Measurements from ENCODE around the gene SYT5.
A peak's percentile ranks its signal among the peaks of the same experiment; 100 is the strongest.
"Not testable (repeated sequence)": the region's sequence is repeated elsewhere in the genome, so short reads cannot be mapped to it uniquely, and the experiment has no call there.

The SYT5 gene

GRCh38 chr19:55179606-55180484 is at the start of gene SYT5:
Gene SYT5 (minus strand): TSS chr19:55180289. CDS start chr19:55179041, 1,248 bp downstream.
- Mint-ChIP-seq H3K4me1 (peaks cover 18% of the 10 kb centered on the region), H3K27ac (peak within 1 kb of the TSS; percentile 64)

GRCh38 chr19:55229789-55230182 is 49.7 kb upstream of the SYT5 start:
- H3K27ac Mint-ChIP-seq: no peak overlapping the region
- no peak overlapping the region for H3K4me3 Mint-ChIP-seq
- H3K9me3 Mint-ChIP-seq: no peaks in the 10 kb centered on the region
- no peaks in the 10 kb centered on the region for H3K27me3 Mint-ChIP-seq
- no peak for ATAC-seq
- H3K36me3 Mint-ChIP-seq (ENCODE audit: low read depth): peaks cover 37% of the 10 kb centered on the region
- DNase-seq: no peak
- no peaks in the 10 kb centered on the region for H3K4me1 Mint-ChIP-seq

More at GRCh38 chr19:55179606-55180484, at the start of gene SYT5:
- H3K36me3 Mint-ChIP-seq (ENCODE audit: low read depth): no peaks in the 10 kb centered on the region
- peak within 1 kb of the TSS; percentile 64 for H3K4me3 Mint-ChIP-seq
- no peaks in the 10 kb centered on the region for H3K9me3 Mint-ChIP-seq
- ATAC-seq (peak; percentile 31), DNase-seq (peak; percentile 74)
- H3K27me3 Mint-ChIP-seq: peaks cover 64% of the 10 kb centered on the region

- no peaks in the 10 kb centered on the region for H3K27me3 Mint-ChIP-seq
- DNase-seq (no peak), ATAC-seq (no peak)
- H3K4me3 Mint-ChIP-seq: no peak overlapping the region
- no peaks in the 10 kb centered on the region for H3K9me3 Mint-ChIP-seq
- H3K36me3 Mint-ChIP-seq (ENCODE audit: low read depth): peaks cover 32% of the 10 kb centered on the region
- H3K4me1 Mint-ChIP-seq: no peaks in the 10 kb centered on the region
- H3K27ac Mint-ChIP-seq: no peak overlapping the region
Observed at GRCh38 chr19:55229145-55229788, 49.2 kb upstream of the SYT5 start.

GRCh38 chr19:55228403-55229031 is 48.4 kb upstream of the SYT5 start, which contains the start of gene TMEM86B:
Gene TMEM86B (minus strand): TSS chr19:55228763. CDS start chr19:55228741, 22 bp downstream.
- Mint-ChIP-seq H3K27ac (no peak within 1 kb of the TSS), H3K9me3 (no peaks in the 10 kb centered on the region), H3K4me3 (no peak within 1 kb of the TSS), H3K36me3 (ENCODE audit: low read depth) (peaks cover 28% of the 10 kb centered on the region), H3K4me1 (no peaks in the 10 kb centered on the region), H3K27me3 (no peaks in the 10 kb centered on the region)
- DNase-seq (no peak), ATAC-seq (no peak)

GRCh38 chr19:55228015-55228391 is 47.9 kb upstream of the SYT5 start:
- H3K27me3 Mint-ChIP-seq: no peaks in the 10 kb centered on the region
- H3K4me1 Mint-ChIP-seq: no peaks in the 10 kb centered on the region
- no peak for DNase-seq
- no peaks in the 10 kb centered on the region for H3K9me3 Mint-ChIP-seq
- no peak for ATAC-seq
- peaks cover 23% of the 10 kb centered on the region for H3K36me3 Mint-ChIP-seq (ENCODE audit: low read depth)
- H3K27ac Mint-ChIP-seq: no peak overlapping the region
- H3K4me3 Mint-ChIP-seq: no peak overlapping the region

- ATAC-seq (no peak), DNase-seq (no peak)
- H3K4me1 Mint-ChIP-seq: no peaks in the 10 kb centered on the region
- no peak overlapping the region for H3K27ac Mint-ChIP-seq
- H3K36me3 Mint-ChIP-seq (ENCODE audit: low read depth): peaks cover 19% of the 10 kb centered on the region
- H3K9me3 Mint-ChIP-seq: no peaks in the 10 kb centered on the region
- no peak overlapping the region for H3K4me3 Mint-ChIP-seq
- no peaks in the 10 kb centered on the region for H3K27me3 Mint-ChIP-seq
Observed at GRCh38 chr19:55227241-55228014, 47.3 kb upstream of the SYT5 start.

GRCh38 chr19:55226788-55227187 is 46.7 kb upstream of the SYT5 start:
- H3K4me1 Mint-ChIP-seq: no peaks in the 10 kb centered on the region
- ATAC-seq (no peak), DNase-seq (no peak)
- H3K4me3 Mint-ChIP-seq: no peak overlapping the region
- H3K27me3 Mint-ChIP-seq: no peaks in the 10 kb centered on the region
- H3K9me3 Mint-ChIP-seq: no peaks in the 10 kb centered on the region
- peak overlapping the region; percentile 57 for H3K27ac Mint-ChIP-seq
- peaks cover 16% of the 10 kb centered on the region for H3K36me3 Mint-ChIP-seq (ENCODE audit: low read depth)

GRCh38 chr19:55226273-55226672 is 46.2 kb upstream of the SYT5 start:
- no peak for ATAC-seq
- H3K4me3 Mint-ChIP-seq: no peak overlapping the region
- DNase-seq: no peak
- peak overlapping the region; percentile 57 for H3K27ac Mint-ChIP-seq
- H3K36me3 Mint-ChIP-seq (ENCODE audit: low read depth): peaks cover 20% of the 10 kb centered on the region
- H3K27me3 Mint-ChIP-seq: no peaks in the 10 kb centered on the region
- H3K4me1 Mint-ChIP-seq: no peaks in the 10 kb centered on the region
- H3K9me3 Mint-ChIP-seq: peaks cover 4% of the 10 kb centered on the region

- H3K36me3 Mint-ChIP-seq (ENCODE audit: low read depth): peaks cover 26% of the 10 kb centered on the region
- no peaks in the 10 kb centered on the region for H3K27me3 Mint-ChIP-seq
- DNase-seq: no peak
- peaks cover 4% of the 10 kb centered on the region for H3K9me3 Mint-ChIP-seq
- H3K27ac Mint-ChIP-seq: peak overlapping the region; percentile 37
- peaks cover 2% of the 10 kb centered on the region for H3K4me1 Mint-ChIP-seq
- no peak overlapping the region for H3K4me3 Mint-ChIP-seq
- no peak for ATAC-seq
Observed at GRCh38 chr19:55225415-55225958, 45.4 kb upstream of the SYT5 start.

- Mint-ChIP-seq H3K27ac (peak overlapping the region; percentile 39), H3K36me3 (ENCODE audit: low read depth) (peaks cover 31% of the 10 kb centered on the region)
- H3K27me3 Mint-ChIP-seq, DNase-seq, ATAC-seq, H3K4me1 Mint-ChIP-seq, H3K4me3 Mint-ChIP-seq, H3K9me3 Mint-ChIP-seq: not testable (repeated sequence)
Observed at GRCh38 chr19:55224679-55225414, 44.8 kb upstream of the SYT5 start.

- Mint-ChIP-seq H3K4me3 (no peak overlapping the region), H3K36me3 (ENCODE audit: low read depth) (peaks cover 31% of the 10 kb centered on the region), H3K27ac (peak overlapping the region; percentile 39), H3K4me1 (peaks cover 2% of the 10 kb centered on the region), H3K9me3 (peaks cover 4% of the 10 kb centered on the region), H3K27me3 (no peaks in the 10 kb centered on the region)
- ATAC-seq (no peak), DNase-seq (no peak)
Observed at GRCh38 chr19:55224038-55224665, 44.1 kb upstream of the SYT5 start.

GRCh38 chr19:55223291-55224037 is 43.4 kb upstream of the SYT5 start:
- Mint-ChIP-seq H3K9me3 (peaks cover 4% of the 10 kb centered on the region), H3K36me3 (ENCODE audit: low read depth) (peaks cover 31% of the 10 kb centered on the region), H3K4me3 (no peak overlapping the region), H3K27me3 (no peaks in the 10 kb centered on the region), H3K27ac (no peak overlapping the region), H3K4me1 (peaks cover 2% of the 10 kb centered on the region)
- DNase-seq: no peak
- no peak for ATAC-seq

Measured in activated naive CD8-positive, alpha-beta T cell treated with anti-CD3 and anti-CD28 coated beads, Interleukin-2, amount 50 U/mL, for 24 hours (primary cell).